HG03103 (cell line): ENCODE results near the gene FAM163B.
"Not testable (repeated sequence)": the region's sequence is repeated elsewhere in the genome, so short reads cannot be mapped to it uniquely, and the experiment has no call there.

ENCODE experiments used
- ATAC-seq: cut with Tn5 transposase; IDR thresholded peaks from one replicate; pipeline ENCODE4 v1.9.1; 2021; ENCODE audit warnings: low read depth; ENCODE audit not compliant: unreplicated experiment

FAM163B gene

DNA sequence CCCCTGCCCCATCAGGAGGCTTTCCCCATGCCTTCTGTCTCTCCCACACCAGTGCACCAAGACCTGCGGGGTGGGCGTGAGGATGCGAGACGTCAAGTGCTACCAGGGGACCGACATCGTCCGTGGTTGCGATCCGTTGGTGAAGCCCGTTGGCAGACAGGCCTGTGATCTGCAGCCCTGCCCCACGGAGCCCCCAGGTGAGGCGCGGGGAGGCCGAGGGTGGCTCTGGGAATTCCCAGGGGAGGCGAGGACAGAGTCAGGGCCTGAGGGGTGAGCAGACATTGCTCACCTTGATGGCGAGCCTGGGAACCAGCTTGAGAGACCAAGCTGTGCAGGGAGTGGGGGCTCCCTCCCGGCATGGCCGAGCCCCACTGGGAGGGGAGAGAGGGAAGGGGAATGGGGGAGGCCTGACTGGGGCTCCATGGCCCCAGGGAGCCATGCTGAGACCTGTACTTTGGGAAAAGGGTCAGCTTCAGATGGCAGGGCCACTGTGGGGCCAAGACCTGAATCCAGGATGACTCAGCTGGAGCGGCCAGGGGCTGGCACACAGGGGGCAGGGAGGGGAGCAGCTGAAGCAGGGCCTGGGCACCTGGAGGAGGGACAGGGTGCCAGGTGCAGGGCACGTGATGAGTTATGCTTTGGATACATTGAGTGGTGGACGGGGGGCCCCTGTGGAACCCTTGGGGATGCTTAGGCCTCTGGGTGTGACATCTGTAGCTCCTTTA, 35.2 kb downstream of the FAM163B start:
- no peak for ATAC-seq

DNA sequence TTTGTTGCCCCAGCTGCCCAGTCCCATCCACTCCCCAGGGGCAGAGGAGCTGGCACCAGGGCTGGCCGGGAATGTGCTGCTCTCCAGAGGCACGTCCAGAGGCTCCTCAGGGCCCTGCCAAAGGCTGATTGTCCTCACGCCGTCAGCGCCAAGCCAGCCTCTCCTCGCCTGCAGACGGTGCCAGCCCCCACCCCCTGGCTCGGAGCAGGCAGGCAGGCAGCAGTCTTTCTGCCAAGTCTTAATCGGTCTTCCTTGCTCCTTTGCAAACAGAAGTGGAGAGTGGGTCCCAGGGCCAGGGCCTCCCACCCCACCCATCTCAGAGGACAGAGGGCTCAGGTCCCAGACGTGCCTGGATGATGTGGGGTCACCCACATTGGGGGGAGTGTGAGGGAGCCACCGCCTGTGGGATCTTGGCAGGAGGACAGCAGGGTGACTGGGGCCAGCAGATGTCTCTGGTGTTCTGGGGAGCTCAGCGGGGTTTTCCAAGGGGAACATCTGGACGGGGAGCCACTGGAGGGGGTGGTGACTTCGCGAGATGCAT, 36.3 kb downstream of the FAM163B start:
- no peak for ATAC-seq

DNA sequence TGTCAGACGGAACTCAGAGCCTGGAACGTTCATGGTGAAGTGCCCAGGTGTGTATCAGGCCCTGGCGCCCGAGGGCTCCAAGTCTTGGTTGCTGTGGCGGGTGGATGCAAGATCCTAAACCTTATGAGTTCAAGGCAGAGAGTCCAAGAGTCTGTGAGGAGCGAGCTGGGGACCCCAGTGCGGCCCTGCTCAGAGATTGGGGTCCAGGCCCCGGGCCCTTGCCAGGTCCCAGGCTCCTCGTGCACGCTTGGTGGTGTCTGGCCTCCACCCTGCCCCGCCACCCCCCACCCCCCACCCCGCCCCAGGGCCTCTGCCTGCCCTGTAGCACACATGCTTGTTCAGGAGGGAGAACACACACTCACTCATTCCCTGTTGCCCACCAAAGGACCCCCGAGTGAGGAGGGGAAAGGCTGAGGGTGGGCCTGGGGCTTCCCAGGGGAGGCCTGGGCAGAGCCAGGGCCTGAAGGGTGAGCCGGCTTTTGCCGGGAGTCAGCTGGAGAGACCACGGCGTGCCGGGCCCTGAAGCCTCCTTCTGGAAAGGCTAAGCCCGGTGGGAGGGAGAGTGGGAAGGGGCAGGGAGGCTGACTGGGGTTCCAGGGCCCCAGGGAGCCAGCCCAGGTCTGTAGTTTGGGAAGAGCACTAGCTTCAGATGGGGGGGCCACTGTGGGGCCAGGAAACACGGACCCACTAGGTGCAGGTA, 37.1 kb downstream of the FAM163B start:
- no peak for ATAC-seq

DNA sequence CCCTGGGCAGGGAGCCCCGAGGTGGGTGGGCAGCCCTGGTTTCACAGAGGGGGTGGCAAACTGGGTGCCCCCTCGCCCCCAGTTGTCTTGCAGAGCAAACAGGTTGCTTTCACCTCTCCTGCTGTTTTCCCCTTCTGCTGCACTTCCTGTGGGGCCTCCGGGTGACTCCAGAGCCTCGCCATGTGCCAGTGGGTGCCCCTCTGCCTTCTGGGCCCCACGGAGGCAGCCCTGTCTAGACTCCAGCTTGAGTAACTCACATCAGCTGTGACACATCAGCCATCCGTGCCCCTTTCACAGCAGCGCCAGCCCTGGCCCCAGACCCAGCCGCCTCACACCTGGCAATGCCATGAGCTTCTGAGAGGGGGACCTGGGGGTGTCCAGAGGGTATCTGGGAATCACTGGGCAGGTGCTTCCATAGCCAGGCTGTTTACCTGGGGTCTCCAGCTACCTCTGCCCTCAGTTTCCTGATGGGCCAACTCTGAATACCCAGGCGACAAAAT, 37.7 kb downstream of the FAM163B start:
- ATAC-seq = no peak

- no peak for ATAC-seq
These were observed 38.5 kb downstream of the FAM163B start for GRCh38 chr9:133570691-133571080.

- no peak for ATAC-seq
These were observed 39.1 kb downstream of the FAM163B start for GRCh38 chr9:133569891-133570690.

DNA sequence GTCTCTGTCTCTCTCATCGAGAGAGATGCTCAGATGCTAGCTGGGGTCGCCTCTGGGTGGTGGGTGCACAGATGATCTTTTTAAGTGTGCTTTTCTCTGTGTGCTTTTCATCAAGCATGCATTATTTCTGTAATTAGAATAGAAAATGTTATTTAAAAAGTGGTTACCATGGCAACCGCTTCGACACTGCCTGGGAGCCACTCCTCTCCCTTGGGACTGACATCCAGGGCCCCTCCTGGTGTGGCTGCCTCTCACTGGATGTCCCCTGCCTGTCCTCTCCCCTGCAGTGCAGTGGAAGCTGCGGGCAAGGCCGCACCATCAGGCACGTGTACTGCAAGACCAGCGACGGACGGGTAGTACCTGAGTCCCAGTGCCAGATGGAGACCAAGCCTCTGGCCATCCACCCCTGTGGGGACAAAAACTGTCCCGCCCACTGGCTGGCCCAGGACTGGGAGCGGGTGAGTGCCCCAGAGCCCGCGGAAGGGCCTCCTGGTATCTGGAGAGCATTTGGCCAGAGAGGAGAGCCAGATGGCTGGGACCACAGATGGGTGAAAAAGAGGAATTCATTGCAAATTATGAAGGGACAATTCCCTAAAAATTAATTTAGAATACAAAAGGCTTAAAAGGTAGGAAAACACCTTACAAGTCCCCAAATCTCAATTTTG, 39.9 kb downstream of the FAM163B start:
- ATAC-seq = no peak

DNA sequence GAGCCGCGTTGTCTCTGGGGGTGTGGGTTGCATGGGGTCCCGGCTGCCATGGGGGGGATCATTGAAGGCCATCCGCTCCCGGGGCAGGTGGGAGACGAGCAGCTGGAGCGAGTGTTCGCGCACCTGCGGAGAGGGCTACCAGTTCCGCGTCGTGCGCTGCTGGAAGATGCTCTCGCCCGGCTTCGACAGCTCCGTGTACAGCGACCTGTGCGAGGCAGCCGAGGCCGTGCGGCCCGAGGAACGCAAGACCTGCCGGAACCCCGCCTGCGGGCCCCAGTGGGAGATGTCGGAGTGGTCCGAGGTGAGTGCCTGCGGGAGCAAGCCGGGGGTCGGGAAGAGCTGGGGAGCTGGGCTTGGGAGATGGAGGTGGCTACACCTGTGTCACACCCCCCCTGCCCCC, 41.0 kb downstream of the FAM163B start:
- no peak for ATAC-seq

- ATAC-seq = no peak
These were observed 42.4 kb downstream of the FAM163B start for GRCh38 chr9:133566817-133567216.

DNA sequence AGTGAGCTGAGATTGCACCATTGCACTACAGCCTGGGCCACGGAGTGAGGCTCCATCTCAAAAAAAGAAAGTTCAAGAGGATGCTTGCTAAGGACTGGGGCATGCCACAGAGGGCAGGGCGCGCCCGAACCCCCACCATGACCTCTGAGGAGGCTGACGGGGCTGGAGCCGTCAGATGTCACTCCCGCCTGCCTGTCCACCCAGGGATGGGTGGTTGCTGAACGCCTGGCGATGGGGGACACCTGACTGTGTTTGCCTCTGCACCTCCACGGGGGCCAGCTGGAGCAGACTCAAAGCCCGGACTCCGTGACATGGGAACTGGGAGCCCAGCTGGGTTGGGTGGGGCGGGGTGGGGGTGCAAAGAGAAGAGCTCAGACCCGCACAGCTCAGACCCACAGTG, 42.8 kb downstream of the FAM163B start:
- no peak for ATAC-seq

DNA sequence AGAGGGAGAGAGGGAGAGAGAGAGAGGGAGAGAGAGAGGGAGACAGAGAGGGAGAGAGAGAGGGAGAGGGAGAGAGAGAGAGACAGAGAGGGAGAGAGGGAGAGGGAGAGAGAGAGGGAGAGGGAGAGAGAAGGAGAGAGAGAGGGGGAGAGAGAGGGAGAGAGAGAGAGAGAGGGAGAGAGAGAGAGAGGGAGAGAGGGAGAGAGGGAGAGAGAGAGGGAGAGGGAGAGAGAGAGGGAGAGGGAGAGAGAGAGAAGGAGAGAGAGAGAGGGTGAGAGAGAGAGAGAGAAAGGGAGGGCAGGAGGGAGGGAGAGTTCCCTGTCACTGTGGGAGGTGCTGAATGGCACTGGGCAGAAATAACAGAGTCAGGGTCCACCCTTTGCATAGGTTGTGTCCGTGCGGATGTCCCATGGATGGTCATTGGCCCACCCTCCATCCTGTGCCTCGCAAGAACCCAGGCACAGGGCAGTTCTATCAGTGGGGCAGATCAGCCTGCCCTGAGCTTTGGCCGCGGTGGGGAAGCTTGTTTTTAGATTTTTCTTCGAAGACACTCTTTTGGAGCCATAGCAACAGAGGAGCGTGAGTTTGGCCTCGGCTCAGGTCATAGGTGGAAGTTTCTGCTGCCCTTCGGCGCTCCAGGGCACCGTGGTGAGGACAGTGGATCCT, 44.6 kb downstream of the FAM163B start:
- no peak for ATAC-seq

DNA sequence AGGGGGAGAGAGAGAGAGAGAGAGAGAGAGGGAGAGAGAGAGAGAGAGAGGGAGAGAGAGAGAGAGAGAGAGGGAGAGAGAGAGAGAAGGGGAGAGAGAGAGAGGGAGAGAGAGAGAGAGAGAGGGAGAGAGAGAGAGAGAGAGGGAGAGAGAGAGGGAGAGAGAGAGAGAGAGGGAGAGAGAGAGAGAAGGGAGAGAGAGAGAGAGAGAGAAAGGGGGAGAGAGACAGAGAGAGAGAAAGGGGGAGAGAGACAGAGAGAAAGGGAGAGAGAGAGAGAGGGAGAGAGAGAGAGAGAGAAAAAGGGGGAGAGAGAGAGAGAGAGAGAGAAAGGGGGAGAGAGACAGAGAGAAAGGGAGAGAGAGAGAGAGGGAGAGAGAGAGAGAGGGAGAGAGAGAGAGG, 45.4 kb downstream of the FAM163B start:
- not testable (repeated sequence) for ATAC-seq

GRCh38 chr9:133563291-133563796, 45.8 kb downstream of the FAM163B start:
- ATAC-seq = no peak

DNA sequence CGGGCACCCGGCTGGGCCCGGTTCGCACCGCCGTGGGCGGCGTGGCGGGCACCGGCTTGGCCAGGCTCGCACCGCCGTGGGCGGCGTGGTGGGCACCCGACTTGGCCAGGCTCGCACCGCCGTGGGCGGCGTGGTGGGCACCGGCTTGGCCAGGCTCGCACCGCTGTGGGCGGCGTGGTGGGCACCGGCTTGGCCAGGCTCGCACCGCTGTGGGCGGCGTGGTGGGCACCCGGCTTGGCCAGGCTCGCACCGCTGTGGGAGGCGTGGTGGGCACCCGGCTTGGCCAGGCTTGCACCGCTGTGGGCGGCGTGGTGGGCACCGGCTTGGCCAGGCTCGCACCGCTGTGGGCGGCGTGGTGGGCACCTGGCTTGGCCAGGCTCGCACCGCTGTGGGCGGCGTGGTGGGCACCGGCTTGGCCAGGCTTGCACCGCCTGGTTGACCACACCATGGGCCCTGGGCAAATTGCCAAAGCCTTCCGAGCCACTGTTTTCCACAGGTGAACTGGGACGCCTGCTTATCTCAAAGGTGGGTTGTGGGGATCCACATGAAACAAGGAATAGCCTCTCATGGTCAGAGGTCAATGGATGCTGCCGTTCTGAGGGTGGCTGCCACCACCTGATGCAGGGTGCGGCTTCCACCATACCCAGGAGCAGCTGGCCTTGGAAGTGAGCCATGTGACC, 46.4 kb downstream of the FAM163B start:
- no peak for ATAC-seq

- ATAC-seq = no peak
These were observed 47.1 kb downstream of the FAM163B start for GRCh38 chr9:133561976-133562554.

- no peak for ATAC-seq
These were observed 48.2 kb downstream of the FAM163B start for GRCh38 chr9:133560944-133561343.

DNA sequence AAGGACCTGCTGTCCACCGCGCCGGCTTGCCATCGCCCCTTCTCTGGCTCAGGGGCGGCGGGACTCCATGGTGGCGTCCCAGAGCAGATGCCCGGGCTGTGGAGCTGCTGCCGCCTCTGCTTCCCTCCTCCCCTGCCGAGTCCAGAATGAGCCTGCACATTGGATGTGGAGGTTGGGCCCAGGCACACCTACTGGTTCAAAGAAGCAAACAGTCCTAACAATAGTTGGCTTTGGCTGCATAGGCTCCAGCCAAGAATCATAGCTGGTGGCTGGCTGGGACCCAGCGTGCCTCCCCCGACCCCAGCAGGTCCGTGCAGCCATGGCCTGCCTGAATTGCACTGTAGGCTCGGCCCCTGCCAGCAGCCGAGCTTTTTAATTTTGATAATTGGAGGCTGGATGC, 48.9 kb downstream of the FAM163B start:
- ATAC-seq = no peak

GRCh38 chr9:133558191-133559126, 50.7 kb downstream of the FAM163B start:
- no peak for ATAC-seq
